HL-60 (cell line): Measurements from ENCODE around the gene CARMIL1.

Source experiments
- GABPA ChIP-seq: IDR thresholded peaks from 2 replicates; pipeline ENCODE4 v1.6.1; 2012; ENCODE audit warnings: low read depth
- SPI1 ChIP-seq: IDR thresholded peaks from 2 replicates; pipeline ENCODE4 v1.6.1; 2012; ENCODE audit warnings: low read depth, mild to moderate bottlenecking, borderline replicate concordance
- TF ChIP-seq, protein P1 (sequence below): IDR thresholded peaks from 2 replicates; pipeline ENCODE4 v1.6.1; 2012; ENCODE audit warnings: low read depth; ENCODE audit not compliant: insufficient replicate concordance
- TF ChIP-seq, protein P2 (sequence below): IDR thresholded peaks from one replicate; pipeline ENCODE4 v1.5.1; 2011; ENCODE audit warnings: low read length, control low read depth, inconsistent platforms; ENCODE audit not compliant: insufficient read depth

DNA sequence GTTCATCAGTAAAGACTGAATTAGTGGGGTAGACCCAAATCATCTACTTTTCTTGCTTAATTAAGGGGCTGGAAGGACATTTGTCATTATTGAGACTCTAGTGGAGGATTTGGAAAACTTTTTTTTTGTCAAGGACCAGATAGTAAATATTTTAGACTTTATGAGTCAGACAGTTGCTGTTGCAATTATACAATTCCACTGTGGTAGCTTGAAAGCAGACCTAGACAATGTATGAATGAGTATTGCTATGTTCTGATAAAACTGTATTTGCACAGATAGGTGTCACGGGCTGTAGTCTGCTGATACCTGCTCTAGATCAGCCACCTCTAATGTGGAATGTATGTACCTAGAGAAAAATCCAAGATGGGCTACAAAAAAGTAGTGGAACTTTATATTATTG lies 175.0 kb downstream of the CARMIL1 start:
- TF ChIP-seq, protein P1, sequence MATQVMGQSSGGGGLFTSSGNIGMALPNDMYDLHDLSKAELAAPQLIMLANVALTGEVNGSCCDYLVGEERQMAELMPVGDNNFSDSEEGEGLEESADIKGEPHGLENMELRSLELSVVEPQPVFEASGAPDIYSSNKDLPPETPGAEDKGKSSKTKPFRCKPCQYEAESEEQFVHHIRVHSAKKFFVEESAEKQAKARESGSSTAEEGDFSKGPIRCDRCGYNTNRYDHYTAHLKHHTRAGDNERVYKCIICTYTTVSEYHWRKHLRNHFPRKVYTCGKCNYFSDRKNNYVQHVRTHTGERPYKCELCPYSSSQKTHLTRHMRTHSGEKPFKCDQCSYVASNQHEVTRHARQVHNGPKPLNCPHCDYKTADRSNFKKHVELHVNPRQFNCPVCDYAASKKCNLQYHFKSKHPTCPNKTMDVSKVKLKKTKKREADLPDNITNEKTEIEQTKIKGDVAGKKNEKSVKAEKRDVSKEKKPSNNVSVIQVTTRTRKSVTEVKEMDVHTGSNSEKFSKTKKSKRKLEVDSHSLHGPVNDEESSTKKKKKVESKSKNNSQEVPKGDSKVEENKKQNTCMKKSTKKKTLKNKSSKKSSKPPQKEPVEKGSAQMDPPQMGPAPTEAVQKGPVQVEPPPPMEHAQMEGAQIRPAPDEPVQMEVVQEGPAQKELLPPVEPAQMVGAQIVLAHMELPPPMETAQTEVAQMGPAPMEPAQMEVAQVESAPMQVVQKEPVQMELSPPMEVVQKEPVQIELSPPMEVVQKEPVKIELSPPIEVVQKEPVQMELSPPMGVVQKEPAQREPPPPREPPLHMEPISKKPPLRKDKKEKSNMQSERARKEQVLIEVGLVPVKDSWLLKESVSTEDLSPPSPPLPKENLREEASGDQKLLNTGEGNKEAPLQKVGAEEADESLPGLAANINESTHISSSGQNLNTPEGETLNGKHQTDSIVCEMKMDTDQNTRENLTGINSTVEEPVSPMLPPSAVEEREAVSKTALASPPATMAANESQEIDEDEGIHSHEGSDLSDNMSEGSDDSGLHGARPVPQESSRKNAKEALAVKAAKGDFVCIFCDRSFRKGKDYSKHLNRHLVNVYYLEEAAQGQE = no peak
- TF ChIP-seq, protein P2, sequence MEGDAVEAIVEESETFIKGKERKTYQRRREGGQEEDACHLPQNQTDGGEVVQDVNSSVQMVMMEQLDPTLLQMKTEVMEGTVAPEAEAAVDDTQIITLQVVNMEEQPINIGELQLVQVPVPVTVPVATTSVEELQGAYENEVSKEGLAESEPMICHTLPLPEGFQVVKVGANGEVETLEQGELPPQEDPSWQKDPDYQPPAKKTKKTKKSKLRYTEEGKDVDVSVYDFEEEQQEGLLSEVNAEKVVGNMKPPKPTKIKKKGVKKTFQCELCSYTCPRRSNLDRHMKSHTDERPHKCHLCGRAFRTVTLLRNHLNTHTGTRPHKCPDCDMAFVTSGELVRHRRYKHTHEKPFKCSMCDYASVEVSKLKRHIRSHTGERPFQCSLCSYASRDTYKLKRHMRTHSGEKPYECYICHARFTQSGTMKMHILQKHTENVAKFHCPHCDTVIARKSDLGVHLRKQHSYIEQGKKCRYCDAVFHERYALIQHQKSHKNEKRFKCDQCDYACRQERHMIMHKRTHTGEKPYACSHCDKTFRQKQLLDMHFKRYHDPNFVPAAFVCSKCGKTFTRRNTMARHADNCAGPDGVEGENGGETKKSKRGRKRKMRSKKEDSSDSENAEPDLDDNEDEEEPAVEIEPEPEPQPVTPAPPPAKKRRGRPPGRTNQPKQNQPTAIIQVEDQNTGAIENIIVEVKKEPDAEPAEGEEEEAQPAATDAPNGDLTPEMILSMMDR = no peak
- TF ChIP-seq GABPA = no peak
- TF ChIP-seq SPI1 = no peak
